Measurements from ENCODE around the gene DMD.

- no peak for TF ChIP-seq POLR2AphosphoS5 (IDR thresholded peaks at IDR 0.05)
- no peak for TF ChIP-seq SMC3 (conservative IDR thresholded peaks at IDR 0.05; ENCODE audit: poor library complexity)
- no peak for TF ChIP-seq CTCF (IDR thresholded peaks at IDR 0.05; ENCODE audit: poor library complexity, severe bottlenecking)
- no peak for TF ChIP-seq MXI1 (conservative IDR thresholded peaks at IDR 0.05; ENCODE audit: poor library complexity, severe bottlenecking)
- no peak for TF ChIP-seq TAF1 (IDR thresholded peaks at IDR 0.05; ENCODE audit: low read depth)
- no peak for TF ChIP-seq EZH2 (IDR thresholded peaks at IDR 0.05; ENCODE audit: borderline replicate concordance, insufficient read depth, low read length, poor library complexity, severe bottlenecking)
- no peak for TF ChIP-seq EP300 (conservative IDR thresholded peaks at IDR 0.05; ENCODE audit: poor library complexity, severe bottlenecking)
- no peak for TF ChIP-seq REST (IDR thresholded peaks at IDR 0.05; ENCODE audit: borderline replicate concordance)
These were observed 244.5 kb downstream of the DMD start for GRCh38 chrX:32966821-32967355.
